SH-SY5Y (cell line): ENCODE measurements around the gene AP2A1.

ENCODE experiments used
- GATA2 ChIP-seq: IDR thresholded peaks from 2 replicates; pipeline ENCODE4 v1.6.1; 2011; ENCODE audit warnings: mild to moderate bottlenecking, low read depth, low read length
- GATA3 ChIP-seq: IDR thresholded peaks from 2 replicates; pipeline ENCODE4 v1.6.1; 2011; ENCODE audit warnings: low read depth, mild to moderate bottlenecking, low read length, moderate library complexity

DNA sequence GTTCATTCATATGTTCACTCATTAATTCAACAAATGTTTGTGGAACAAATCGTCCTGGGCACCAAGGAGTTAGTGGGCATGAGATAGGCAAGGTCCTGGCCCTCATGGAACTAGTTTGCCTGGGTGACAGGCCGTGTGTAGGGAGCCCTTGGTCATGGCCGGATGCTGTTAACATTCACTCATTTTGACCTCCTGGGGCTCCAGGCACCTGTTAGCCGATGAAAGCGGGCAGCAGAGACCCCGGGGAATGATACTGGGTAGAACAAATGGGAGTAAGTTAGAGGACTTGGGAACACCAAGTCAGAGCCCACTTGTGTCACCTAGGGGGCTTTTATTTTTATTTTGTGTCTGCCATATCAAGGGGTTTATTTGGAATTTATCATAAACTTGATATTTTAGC is 57.9 kb downstream of the AP2A1 start:
- TF ChIP-seq GATA2 (no peak), GATA3 (no peak)
